SW480 (cell line): ENCODE results near the gene SASH3.
A peak's percentile ranks its signal among the peaks of the same experiment; 100 is the strongest.

ENCODE experiments used
- DNase-seq: peaks from one replicate; pipeline ENCODE4 v3.0.0-alpha.2; 2016; ENCODE audit warnings: low spot score

SASH3 gene

GRCh38 chrX:129813662-129814368 lies 34.1 kb downstream of the SASH3 start:
- no peak for DNase-seq

- no peak for DNase-seq
Observed at GRCh38 chrX:129818123-129818522, 38.4 kb downstream of the SASH3 start.

GRCh38 chrX:129823115-129823514 lies 43.4 kb downstream of the SASH3 start:
- DNase-seq = no peak

GRCh38 chrX:129823522-129823921 lies 43.8 kb downstream of the SASH3 start:
- no peak for DNase-seq

GRCh38 chrX:129824620-129825019 lies 44.9 kb downstream of the SASH3 start:
- DNase-seq = no peak

- no peak for DNase-seq
Observed at GRCh38 chrX:129825746-129826505, 46.2 kb downstream of the SASH3 start.

- no peak for DNase-seq
Observed at GRCh38 chrX:129830494-129830893, 50.7 kb downstream of the SASH3 start.

GRCh38 chrX:129831091-129831885 lies 51.5 kb downstream of the SASH3 start:
- peak; percentile 60 for DNase-seq

GRCh38 chrX:129833153-129833990 lies 53.6 kb downstream of the SASH3 start:
- no peak for DNase-seq

- DNase-seq = no peak
Observed at GRCh38 chrX:129836827-129837226, 57.1 kb downstream of the SASH3 start.

- no peak for DNase-seq
Observed at GRCh38 chrX:129840344-129840743, 60.6 kb downstream of the SASH3 start.

GRCh38 chrX:129842510-129843208 lies 62.9 kb downstream of the SASH3 start:
- peak; percentile 86 for DNase-seq

- DNase-seq = no peak
Observed at GRCh38 chrX:129843209-129843458, 63.4 kb downstream of the SASH3 start.

- peak; percentile 94 for DNase-seq
Observed at GRCh38 chrX:129843459-129844306, 63.9 kb downstream of the SASH3 start, which contains the start of gene ZDHHC9. Gene ZDHHC9, minus strand, starts transcription at chrX:129843886. Its CDS starts 1,941 bp downstream, at chrX:129841945.
